Upper lobe of left lung (tissue), 6 donors: ENCODE measurements around the gene MYLIP. TPM values are rescaled to one million over a fixed set of nuclear protein-coding genes. Genes with fewer than 3 reads are reported as not detected.

Source experiments
- ATAC-seq, 2 donors: fragments of 200-7000 bp; cut with Tn5 transposase; one replicate each; pipeline ENCODE4 v1.9.1; 2022; ENCODE audit warnings: mild to moderate bottlenecking in 2 of 2, moderate library complexity in 2 of 2; ENCODE audit not compliant: low FRiP score in 2 of 2
- DNase-seq, 2 donors: peaks; one replicate each; pipeline ENCODE4 v3.0.0-alpha.2; 2019 to 2020
- H3K27ac ChIP-seq, 4 donors: fragments of 200-600 bp; sonication (generic); one replicate each; pipeline ENCODE4 v1.5.1; 2016 to 2019
- H3K27me3 ChIP-seq, 4 donors: fragments of 200-600 bp; sonication (generic); one replicate each; pipeline ENCODE4 v1.5.1; 2017 to 2019
- H3K36me3 ChIP-seq, 4 donors: fragments of 200-600 bp; sonication (generic); one replicate each; pipeline ENCODE4 v1.5.1; 2016 to 2019
- H3K4me1 ChIP-seq, 4 donors: fragments of 200-600 bp; sonication (generic); one replicate each; pipeline ENCODE4 v1.5.1; 2018 to 2019
- H3K4me3 ChIP-seq, 4 donors: fragments of 200-600 bp; sonication (generic); one replicate each; pipeline ENCODE4 v1.5.1; 2017 to 2019; ENCODE audit warnings: mild to moderate bottlenecking in 2 of 4, moderate library complexity in 1 of 4
- H3K9me3 ChIP-seq, 4 donors: fragments of 200-600 bp; sonication (generic); one replicate each; pipeline ENCODE4 v1.5.1; 2018 to 2019
- EP300 ChIP-seq, 4 donors: sonication (generic); formaldehyde crosslinking; IDR thresholded peaks; one replicate each; pipeline ENCODE4 v1.5.1; 2017; ENCODE audit warnings: antibody characterized with exemption in 4 of 4, control low read depth in 2 of 4
- POLR2A ChIP-seq, 4 donors: fragments of 450-650 bp; IDR thresholded peaks; one replicate each; pipeline ENCODE4 v1.5.1; 2016 to 2017; ENCODE audit warnings: antibody characterized with exemption in 4 of 4, mild to moderate bottlenecking in 2 of 4
- POLR2AphosphoS5 ChIP-seq, 2 donors: sonication (generic); formaldehyde crosslinking; IDR thresholded peaks; one replicate each; pipeline ENCODE4 v1.5.1; 2017; ENCODE audit warnings: antibody characterized with exemption in 2 of 2
- WGBS, 2 donors: methylation state at CpG; one replicate each; pipeline ENCODE4 v1.1.5; 2017 to 2018; 5-methylcytosine and 5-hydroxymethylcytosine counted together
- small RNA-seq, 4 donors: library from RNA; depleted of rRNA; stranded (forward); fragments of <200 nt; gene quantifications; one replicate each; pipeline ENCODE3, GENCODE V24; 2016
- total RNA-seq, 6 donors: library from RNA; depleted of rRNA in 4 of 6; stranded (reverse); fragments of >200 nt in 4 of 6; gene quantifications; one replicate each; pipeline versions ENCODE4 v1.1.0 to v1.2.1, GENCODE V29; 2016 to 2021
- TF ChIP-seq, protein P1 (sequence below), 6 experiments: fragments of 450-650 bp in 4 of 6; fragments of 200-600 bp in 2 of 6; sonication (generic) in 2 of 6; IDR thresholded peaks; one replicate each; pipeline ENCODE4 v1.5.1; 2016 to 2019; ENCODE audit warnings: antibody characterized with exemption in 6 of 6
- donor health status: DM: no; HTN: no; CAD: no; lungs with moderate emphysema.
- donor health status: DM: no; HTN: yes; CAD: no; lungs with severe emphysema.

MYLIP gene
- total RNA-seq, 6 donors from 2014 or later, result 29.9 to 95.3 (median 43.9) TPM

DNA sequence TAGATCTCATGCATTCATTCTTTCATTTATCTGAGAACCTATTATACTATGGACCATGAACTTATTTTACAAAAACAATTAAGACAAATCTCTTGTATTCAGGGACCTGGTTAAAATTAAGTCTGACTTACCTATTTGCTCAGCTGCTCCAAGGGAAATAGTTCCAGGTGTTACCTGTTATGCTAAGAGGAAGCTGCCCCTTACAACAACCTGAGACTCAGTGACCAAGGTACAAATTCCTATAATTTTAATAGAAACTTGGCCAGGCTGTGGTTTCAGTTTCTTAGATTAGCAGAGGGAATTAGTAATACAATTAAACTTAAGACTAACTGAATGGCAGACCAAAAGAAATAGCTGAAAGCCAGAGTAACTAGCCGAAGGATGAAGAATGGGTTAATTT, 61.3 kb downstream of the MYLIP start:
- Histone ChIP-seq H3K4me3 (no peak overlapping the region), H3K36me3 (no peaks in the 10 kb centered on the region), H3K4me1 (no peaks in the 10 kb centered on the region), H3K9me3 (no peaks in the 10 kb centered on the region), H3K27me3 (no peaks in the 10 kb centered on the region), H3K27ac (no peak overlapping the region)
- TF ChIP-seq POLR2A (IDR thresholded peaks at IDR 0.05), result no peak
- no peak for TF ChIP-seq POLR2AphosphoS5 (IDR thresholded peaks at IDR 0.05)
- TF ChIP-seq, protein P1, sequence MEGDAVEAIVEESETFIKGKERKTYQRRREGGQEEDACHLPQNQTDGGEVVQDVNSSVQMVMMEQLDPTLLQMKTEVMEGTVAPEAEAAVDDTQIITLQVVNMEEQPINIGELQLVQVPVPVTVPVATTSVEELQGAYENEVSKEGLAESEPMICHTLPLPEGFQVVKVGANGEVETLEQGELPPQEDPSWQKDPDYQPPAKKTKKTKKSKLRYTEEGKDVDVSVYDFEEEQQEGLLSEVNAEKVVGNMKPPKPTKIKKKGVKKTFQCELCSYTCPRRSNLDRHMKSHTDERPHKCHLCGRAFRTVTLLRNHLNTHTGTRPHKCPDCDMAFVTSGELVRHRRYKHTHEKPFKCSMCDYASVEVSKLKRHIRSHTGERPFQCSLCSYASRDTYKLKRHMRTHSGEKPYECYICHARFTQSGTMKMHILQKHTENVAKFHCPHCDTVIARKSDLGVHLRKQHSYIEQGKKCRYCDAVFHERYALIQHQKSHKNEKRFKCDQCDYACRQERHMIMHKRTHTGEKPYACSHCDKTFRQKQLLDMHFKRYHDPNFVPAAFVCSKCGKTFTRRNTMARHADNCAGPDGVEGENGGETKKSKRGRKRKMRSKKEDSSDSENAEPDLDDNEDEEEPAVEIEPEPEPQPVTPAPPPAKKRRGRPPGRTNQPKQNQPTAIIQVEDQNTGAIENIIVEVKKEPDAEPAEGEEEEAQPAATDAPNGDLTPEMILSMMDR (IDR thresholded peaks at IDR 0.05), result no peak
- no peak for TF ChIP-seq EP300 (IDR thresholded peaks at IDR 0.05)
- DNase-seq (no peak), ATAC-seq (no peak)
- 59 to 76% methylated on average over 1 of the region's 1 CpG for WGBS, 2 donors

DNA sequence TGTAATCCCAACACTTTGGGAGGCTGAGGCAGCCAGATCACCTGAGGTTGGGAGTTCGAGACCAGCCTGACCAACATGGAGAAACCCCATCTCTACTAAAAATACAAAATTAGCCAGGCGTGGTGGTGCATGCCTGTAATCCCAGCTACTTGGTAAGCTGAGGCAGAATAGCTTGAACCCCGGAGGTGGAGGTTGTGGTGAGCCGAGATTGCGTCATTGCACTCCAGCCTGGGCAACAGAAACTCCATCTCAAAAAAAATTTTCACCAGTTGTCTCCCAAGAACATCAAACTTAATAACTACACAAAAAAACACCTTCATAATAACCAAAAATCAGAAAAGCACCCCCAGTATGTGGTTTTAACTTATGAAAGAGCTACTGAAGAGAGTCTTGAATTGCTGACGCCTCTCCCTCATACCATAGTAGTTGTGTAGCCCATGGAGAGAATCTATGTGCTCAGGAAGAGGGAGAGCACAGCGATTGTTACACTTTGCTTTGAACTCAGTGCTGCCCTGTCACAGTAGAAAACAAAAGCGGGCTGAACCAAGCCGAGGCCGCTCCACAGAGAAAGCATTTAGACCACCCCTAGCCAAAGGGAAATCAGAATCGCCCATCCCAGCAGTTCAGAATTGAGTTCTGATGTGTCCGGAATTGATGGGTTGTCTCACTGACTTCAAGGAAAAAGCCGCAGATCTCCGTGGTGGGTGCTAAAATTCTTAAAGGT, 67.5 kb downstream of the MYLIP start:
- TF ChIP-seq POLR2AphosphoS5 (IDR thresholded peaks at IDR 0.05), result no peak
- no peak for TF ChIP-seq POLR2A (IDR thresholded peaks at IDR 0.05)
- TF ChIP-seq EP300 (IDR thresholded peaks at IDR 0.05), result no peak
- TF ChIP-seq, protein P1 (IDR thresholded peaks at IDR 0.05), result no peak
- no peaks in the 10 kb centered on the region for H3K9me3 ChIP-seq
- no peaks in the 10 kb centered on the region for H3K27me3 ChIP-seq
- H3K27ac ChIP-seq, result no peak overlapping the region
- ATAC-seq (no peak), DNase-seq (no peak)
- H3K4me1 ChIP-seq, result peaks cover 0 to 8% (median 3%) of the 10 kb centered on the region in 4 donors
- no peak overlapping the region for H3K4me3 ChIP-seq
- H3K36me3 ChIP-seq, result no peaks in the 10 kb centered on the region
- WGBS, 2 donors, result 86 to 91% methylated on average over 14 of the region's 14 CpGs

DNA sequence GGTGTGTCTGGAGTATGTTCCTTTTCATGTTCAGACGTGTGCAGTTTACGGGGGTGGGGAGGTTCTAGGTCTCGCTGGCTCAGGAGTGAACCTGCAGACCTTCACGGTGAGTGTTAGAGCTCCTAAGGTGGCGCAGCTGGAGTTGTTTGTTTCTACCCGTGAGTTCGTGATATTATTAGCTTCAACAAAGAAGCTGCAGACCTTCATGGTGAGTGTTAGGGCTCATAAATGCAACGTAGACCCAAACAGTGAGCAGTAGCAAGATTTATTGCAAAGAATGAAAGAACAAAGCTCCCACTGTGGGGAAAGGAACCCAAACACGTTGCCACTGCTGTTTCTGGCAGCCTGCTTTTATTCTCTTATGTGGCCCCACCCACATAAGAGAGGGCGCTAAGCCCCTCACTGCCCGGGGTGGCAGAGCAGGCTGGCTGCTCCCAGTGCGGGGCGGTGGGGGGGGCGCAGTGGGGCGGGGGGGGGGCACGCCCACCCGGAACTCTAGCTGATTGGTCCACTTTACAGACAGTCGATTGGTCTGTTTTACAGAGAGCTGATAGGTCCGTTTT, 68.2 kb downstream of the MYLIP start:
- H3K36me3 ChIP-seq, result no peaks in the 10 kb centered on the region
- ATAC-seq (no peak), DNase-seq (peak in 1 of 2 donors; percentile 37)
- H3K27me3 ChIP-seq, result no peaks in the 10 kb centered on the region
- H3K27ac ChIP-seq, result no peak overlapping the region
- TF ChIP-seq POLR2A (IDR thresholded peaks at IDR 0.05) (no peak), POLR2AphosphoS5 (IDR thresholded peaks at IDR 0.05) (no peak), EP300 (IDR thresholded peaks at IDR 0.05) (no peak)
- TF ChIP-seq, protein P1 (IDR thresholded peaks at IDR 0.05), result no peak
- peaks cover 0 to 8% (median 3%) of the 10 kb centered on the region in 4 donors for H3K4me1 ChIP-seq
- H3K4me3 ChIP-seq, result no peak overlapping the region
- H3K9me3 ChIP-seq, result no peaks in the 10 kb centered on the region
- WGBS, 2 donors, result 84 to 91% methylated on average over 12 to 13 of the region's 19 CpGs

Small RNA genes within 50 kb of the gene (small RNA-seq; reads per million reads assigned to genes)
- gene MIR4639, result 0 reads per million in 4 donors

Other genes starting within 250 kb of the MYLIP start
- gene GMPR, start 109.5 kb downstream of the MYLIP start, total RNA-seq, result 10 to 100 TPM; 10.5 to 25.6 (median 16.4) TPM